HK-2 (cell line): ENCODE data around the gene PIN1.

Experiments used
- DNase-seq: peaks from one replicate; pipeline ENCODE4 v3.0.0-alpha.2; 2018; ENCODE audit not compliant: unreplicated experiment

PIN1 gene

GRCh38 chr19:9891609-9892373, 56.7 kb downstream of the PIN1 start:
- DNase-seq, result no peak
